GM12878 (cell line): ENCODE measurements around the gene SLC22A23.

Experiments used
- EGR1 ChIP-seq, 2 experiments: IDR thresholded peaks; 1 replicate in 1 of 2; 2 replicates in 1 of 2; pipeline ENCODE4 v1.6.1; 2011 to 2012; ENCODE audit warnings: low read depth in 2 of 2, low read length in 2 of 2, borderline replicate concordance in 1 of 2, mild to moderate bottlenecking in 1 of 2, moderate library complexity in 1 of 2
- EP300 ChIP-seq, 2 experiments: fragments of 150-350 bp in 1 of 2; IDR thresholded peaks; 2 replicates each; pipeline ENCODE4 v1.6.1; 2011 to 2012; ENCODE audit warnings: low read depth in 2 of 2, low read length in 2 of 2, borderline replicate concordance in 1 of 2, improper control_type of control experiment in 1 of 2, inconsistent platforms in 1 of 2; ENCODE audit not compliant: control insufficient read depth in 1 of 2
- EZH2 ChIP-seq: IDR thresholded peaks from 2 replicates; pipeline ENCODE4 v1.6.1; 2012; ENCODE audit warnings: low read depth, mild to moderate bottlenecking, control low read depth, inconsistent platforms, low read length, borderline replicate concordance; ENCODE audit not compliant: control insufficient read depth
- HCFC1 ChIP-seq: fragments of 150-350 bp; IDR thresholded peaks from 2 replicates; pipeline ENCODE4 v1.6.1; 2014; ENCODE audit warnings: low read length
- KAT2A ChIP-seq: conservative IDR thresholded peaks from 2 replicates; pipeline ENCODE4 v1.6.1; 2011; ENCODE audit warnings: low read depth, low read length; ENCODE audit not compliant: control insufficient read depth
- SIX5 ChIP-seq: IDR thresholded peaks from 2 replicates; pipeline ENCODE4 v1.6.1; 2011; ENCODE audit warnings: mild to moderate bottlenecking, low read depth, low read length, moderate library complexity; ENCODE audit not compliant: severe bottlenecking
- TCF7 ChIP-seq: IDR thresholded peaks from 2 replicates; pipeline ENCODE4 v1.6.1; 2014; ENCODE audit warnings: antibody characterized with exemption, borderline replicate concordance
- ZNF274 ChIP-seq: IDR thresholded peaks from one replicate; pipeline ENCODE4 v1.8.0; 2011; ENCODE audit not compliant: insufficient read length, insufficient read depth
- TF ChIP-seq, protein P1 (sequence below): fragments of 450-650 bp; IDR thresholded peaks from 2 replicates; pipeline ENCODE4 v1.6.1; 2014; ENCODE audit warnings: mild to moderate bottlenecking
- TF ChIP-seq, protein P2 (sequence below): IDR thresholded peaks from 2 replicates; pipeline ENCODE4 v1.6.1; 2012; ENCODE audit warnings: low read depth, low read length, improper control_type of control experiment

- TF ChIP-seq EZH2 (no peak), KAT2A (no peak), SIX5 (no peak), EP300 (IDR thresholded peaks at IDR 0.05; ENCODE audit: borderline replicate concordance in 1 of 2, control insufficient read depth in 1 of 2, low read depth in 2 of 2, low read length in 2 of 2) (peak; percentile 75 to 87; a peak in 3 of 4 replicates), ZNF274 (no peak), HCFC1 (no peak), EGR1 (IDR thresholded peaks at IDR 0.05; ENCODE audit: borderline replicate concordance in 1 of 2, low read depth in 2 of 2, low read length in 2 of 2) (peak in 1 of 2 experiments; percentile 55; a peak in 1 of 3 replicates), TCF7 (no peak)
- TF ChIP-seq, protein P1, sequence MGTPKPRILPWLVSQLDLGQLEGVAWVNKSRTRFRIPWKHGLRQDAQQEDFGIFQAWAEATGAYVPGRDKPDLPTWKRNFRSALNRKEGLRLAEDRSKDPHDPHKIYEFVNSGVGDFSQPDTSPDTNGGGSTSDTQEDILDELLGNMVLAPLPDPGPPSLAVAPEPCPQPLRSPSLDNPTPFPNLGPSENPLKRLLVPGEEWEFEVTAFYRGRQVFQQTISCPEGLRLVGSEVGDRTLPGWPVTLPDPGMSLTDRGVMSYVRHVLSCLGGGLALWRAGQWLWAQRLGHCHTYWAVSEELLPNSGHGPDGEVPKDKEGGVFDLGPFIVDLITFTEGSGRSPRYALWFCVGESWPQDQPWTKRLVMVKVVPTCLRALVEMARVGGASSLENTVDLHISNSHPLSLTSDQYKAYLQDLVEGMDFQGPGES, result no peak
- TF ChIP-seq, protein P2, sequence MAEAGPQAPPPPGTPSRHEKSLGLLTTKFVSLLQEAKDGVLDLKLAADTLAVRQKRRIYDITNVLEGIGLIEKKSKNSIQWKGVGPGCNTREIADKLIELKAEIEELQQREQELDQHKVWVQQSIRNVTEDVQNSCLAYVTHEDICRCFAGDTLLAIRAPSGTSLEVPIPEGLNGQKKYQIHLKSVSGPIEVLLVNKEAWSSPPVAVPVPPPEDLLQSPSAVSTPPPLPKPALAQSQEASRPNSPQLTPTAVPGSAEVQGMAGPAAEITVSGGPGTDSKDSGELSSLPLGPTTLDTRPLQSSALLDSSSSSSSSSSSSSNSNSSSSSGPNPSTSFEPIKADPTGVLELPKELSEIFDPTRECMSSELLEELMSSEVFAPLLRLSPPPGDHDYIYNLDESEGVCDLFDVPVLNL, result no peak
Measured at GRCh38 chr6:3383525-3383924, 73.3 kb downstream of the SLC22A23 start.
